SK-N-SH treated with all-trans-retinoic acid at 6 μM for 48 hours (cell line): ENCODE data around the gene CNGA2.

Experiments used
- ATAC-seq: fragments of 200-7000 bp; cut with Tn5 transposase; 3 replicates; pipeline ENCODE4 v1.9.1; 2020; ENCODE audit warnings: mild to moderate bottlenecking, moderate library complexity
- ARNTL ChIP-seq: fragments of 450-650 bp; formaldehyde crosslinking; IDR thresholded peaks from 2 replicates; pipeline ENCODE4 v1.5.0; 2020; ENCODE audit warnings: low read depth, mild to moderate bottlenecking, moderate library complexity, borderline replicate concordance
- BACH2 ChIP-seq: fragments of 250-450 bp; sonication (Bioruptor Pico); IDR thresholded peaks from 2 replicates; pipeline ENCODE4 v1.9.0; 2021; ENCODE audit warnings: mild to moderate bottlenecking, borderline replicate concordance
- CREB5 ChIP-seq: fragments of 250-450 bp; sonication (Bioruptor Pico); IDR thresholded peaks from 2 replicates; pipeline ENCODE4 v1.5.1; 2020; ENCODE audit warnings: low read depth, mild to moderate bottlenecking, moderate library complexity
- CSDC2 ChIP-seq: fragments of 250-450 bp; sonication (Bioruptor Pico); IDR thresholded peaks from 2 replicates; pipeline ENCODE4 v1.5.0; 2020; ENCODE audit warnings: mild to moderate bottlenecking, moderate library complexity
- CSRNP3 ChIP-seq: fragments of 250-450 bp; sonication (Bioruptor Pico); IDR thresholded peaks from 2 replicates; pipeline ENCODE4 v1.5.1; 2021; ENCODE audit warnings: mild to moderate bottlenecking, moderate library complexity
- ESRRG ChIP-seq: fragments of 250-450 bp; sonication (Bioruptor Pico); IDR thresholded peaks from 2 replicates; pipeline ENCODE4 v1.6.1; 2021; ENCODE audit warnings: mild to moderate bottlenecking
- GLIS3 ChIP-seq: fragments of 250-450 bp; sonication (Bioruptor Pico); IDR thresholded peaks from 2 replicates; pipeline ENCODE4 v1.5.0; 2020; ENCODE audit warnings: mild to moderate bottlenecking, moderate library complexity
- ISL1 ChIP-seq: fragments of 250-450 bp; sonication (Bioruptor Pico); IDR thresholded peaks from 2 replicates; pipeline ENCODE4 v2.1.2; 2022; ENCODE audit warnings: mild to moderate bottlenecking, moderate library complexity
- OSR1 ChIP-seq: fragments of 250-450 bp; sonication (Bioruptor Pico); IDR thresholded peaks from 2 replicates; pipeline ENCODE4 v1.8.0; 2022; ENCODE audit warnings: moderate library complexity, mild to moderate bottlenecking, inconsistent platforms
- PATZ1 ChIP-seq: fragments of 250-450 bp; sonication (Bioruptor Pico); IDR thresholded peaks from 2 replicates; pipeline ENCODE4 v1.8.0; 2020; ENCODE audit warnings: mild to moderate bottlenecking, moderate library complexity, borderline replicate concordance
- POU6F1 ChIP-seq: fragments of 250-450 bp; sonication (Bioruptor Pico); IDR thresholded peaks from 2 replicates; pipeline ENCODE4 v1.8.0; 2021; ENCODE audit warnings: low read depth, mild to moderate bottlenecking, moderate library complexity, borderline replicate concordance
- PPARA ChIP-seq: fragments of 250-450 bp; sonication (Bioruptor Pico); IDR thresholded peaks from 2 replicates; pipeline ENCODE4 v1.5.0; 2020; ENCODE audit warnings: mild to moderate bottlenecking, borderline replicate concordance
- RARB ChIP-seq: fragments of 250-450 bp; sonication (Bioruptor Pico); IDR thresholded peaks from 2 replicates; pipeline ENCODE4 v1.8.0; 2021; ENCODE audit warnings: mild to moderate bottlenecking, moderate library complexity
- SNAI2 ChIP-seq: fragments of 250-450 bp; sonication (Bioruptor Pico); IDR thresholded peaks from 2 replicates; pipeline ENCODE4 v1.5.0; 2020; ENCODE audit warnings: mild to moderate bottlenecking, moderate library complexity
- TCF4 ChIP-seq: fragments of 250-450 bp; sonication (Bioruptor Pico); IDR thresholded peaks from 2 replicates; pipeline ENCODE4 v1.8.0; 2021; ENCODE audit warnings: mild to moderate bottlenecking, moderate library complexity, borderline replicate concordance
- TOX ChIP-seq: fragments of 250-450 bp; sonication (Bioruptor Pico); IDR thresholded peaks from 2 replicates; pipeline ENCODE4 v1.8.0; 2021; ENCODE audit warnings: mild to moderate bottlenecking, moderate library complexity, borderline replicate concordance
- TSHZ2 ChIP-seq: fragments of 250-450 bp; sonication (Bioruptor Pico); IDR thresholded peaks from 2 replicates; pipeline ENCODE4 v1.5.0; 2020; ENCODE audit warnings: mild to moderate bottlenecking, moderate library complexity
- ZC3H10 ChIP-seq: fragments of 250-450 bp; sonication (Bioruptor Pico); IDR thresholded peaks from 2 replicates; pipeline ENCODE4 v1.5.1; 2021; ENCODE audit warnings: mild to moderate bottlenecking, moderate library complexity
- ZFP3 ChIP-seq: fragments of 250-450 bp; sonication (Bioruptor Pico); IDR thresholded peaks from 2 replicates; pipeline ENCODE4 v1.5.0; 2020; ENCODE audit warnings: mild to moderate bottlenecking, moderate library complexity
- ZFP30 ChIP-seq: fragments of 450-650 bp; formaldehyde crosslinking; IDR thresholded peaks from 2 replicates; pipeline ENCODE4 v1.5.0; 2022; ENCODE audit warnings: mild to moderate bottlenecking, moderate library complexity
- ZNF565 ChIP-seq: fragments of 450-650 bp; formaldehyde crosslinking; conservative IDR thresholded peaks from 2 replicates; pipeline ENCODE4 v1.5.0; 2020; ENCODE audit warnings: low read depth, mild to moderate bottlenecking, moderate library complexity
- ZNF70 ChIP-seq: fragments of 450-650 bp; formaldehyde crosslinking; IDR thresholded peaks from 2 replicates; pipeline ENCODE4 v1.5.0; 2020; ENCODE audit warnings: mild to moderate bottlenecking, moderate library complexity

Gene CNGA2

GRCh38 chrX:151771726-151772125 lies 37.2 kb downstream of the CNGA2 start:
- no peak for ATAC-seq
- no peak for TF ChIP-seq PPARA (CRISPR knock-in tag)
- TF ChIP-seq BACH2: no peak
- no peak for TF ChIP-seq ZNF70
- no peak for TF ChIP-seq TOX (CRISPR knock-in tag)
- no peak for TF ChIP-seq ARNTL (CRISPR knock-in tag)
- TF ChIP-seq RARB: no peak
- TF ChIP-seq CSRNP3 (CRISPR knock-in tag): no peak
- no peak for TF ChIP-seq ZFP3
- no peak for TF ChIP-seq POU6F1 (CRISPR knock-in tag)
- TF ChIP-seq ZFP30 (CRISPR knock-in tag): no peak
- no peak for TF ChIP-seq TSHZ2 (CRISPR knock-in tag)
- TF ChIP-seq OSR1: no peak
- TF ChIP-seq ESRRG: no peak
- TF ChIP-seq ISL1 (CRISPR knock-in tag): no peak
- no peak for TF ChIP-seq SNAI2 (CRISPR knock-in tag)
- no peak for TF ChIP-seq CSDC2 (CRISPR knock-in tag)
- TF ChIP-seq GLIS3 (CRISPR knock-in tag): no peak
- no peak for TF ChIP-seq TCF4 (CRISPR knock-in tag)
- TF ChIP-seq ZNF565 (CRISPR knock-in tag): no peak
- TF ChIP-seq ZC3H10: no peak

GRCh38 chrX:151773434-151773833 lies 38.9 kb downstream of the CNGA2 start:
- no peak for TF ChIP-seq CSRNP3 (CRISPR knock-in tag)
- TF ChIP-seq ZFP3: no peak
- no peak for TF ChIP-seq GLIS3 (CRISPR knock-in tag)
- TF ChIP-seq SNAI2 (CRISPR knock-in tag): no peak
- no peak for TF ChIP-seq ESRRG
- no peak for TF ChIP-seq PPARA (CRISPR knock-in tag)
- no peak for TF ChIP-seq OSR1
- no peak for TF ChIP-seq ZNF70
- TF ChIP-seq ZC3H10: no peak
- TF ChIP-seq CSDC2 (CRISPR knock-in tag): no peak
- no peak for TF ChIP-seq TOX (CRISPR knock-in tag)
- TF ChIP-seq ISL1 (CRISPR knock-in tag): no peak
- no peak for TF ChIP-seq RARB
- TF ChIP-seq TCF4 (CRISPR knock-in tag): no peak
- no peak for TF ChIP-seq BACH2
- TF ChIP-seq POU6F1 (CRISPR knock-in tag): no peak
- ATAC-seq: no peak

- ATAC-seq: no peak
- TF ChIP-seq TSHZ2 (CRISPR knock-in tag) (no peak), ZFP3 (no peak), ZFP30 (CRISPR knock-in tag) (no peak), PATZ1 (CRISPR knock-in tag) (no peak), OSR1 (no peak), ZC3H10 (no peak), TCF4 (CRISPR knock-in tag) (no peak), CREB5 (CRISPR knock-in tag) (no peak), ZNF565 (CRISPR knock-in tag) (no peak)
Measured at GRCh38 chrX:151774421-151774820, 39.9 kb downstream of the CNGA2 start.
